HG03159 (cell line): ENCODE results near the gene DPP9.
"Not testable (repeated sequence)": the region's sequence is repeated elsewhere in the genome, so short reads cannot be mapped to it uniquely, and the experiment has no call there.

Source experiments
- ATAC-seq: cut with Tn5 transposase; IDR thresholded peaks from one replicate; pipeline ENCODE4 v1.9.1; 2021; ENCODE audit warnings: mild to moderate bottlenecking, moderate library complexity; ENCODE audit not compliant: unreplicated experiment

Gene DPP9

DNA sequence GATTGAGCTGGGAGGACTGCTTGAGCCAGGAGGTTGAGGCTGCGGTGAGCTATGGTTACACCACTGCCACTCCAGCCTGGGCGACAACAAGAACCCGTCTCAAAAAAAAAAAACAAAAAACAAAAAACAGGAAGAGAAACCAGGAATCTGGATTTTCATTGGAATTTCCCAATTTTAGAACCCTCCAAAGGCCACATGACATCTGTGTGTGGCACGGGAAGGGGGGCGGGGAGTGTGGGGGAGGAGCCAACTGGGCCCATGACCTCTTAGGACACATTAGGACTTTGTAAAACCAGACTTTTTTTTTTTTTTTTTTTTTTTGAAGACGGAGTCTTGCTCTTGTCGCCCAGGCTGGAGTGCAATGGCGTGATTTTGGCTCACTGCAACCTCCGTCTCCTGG lies 32.3 kb downstream of the DPP9 start:
- no peak for ATAC-seq

DNA sequence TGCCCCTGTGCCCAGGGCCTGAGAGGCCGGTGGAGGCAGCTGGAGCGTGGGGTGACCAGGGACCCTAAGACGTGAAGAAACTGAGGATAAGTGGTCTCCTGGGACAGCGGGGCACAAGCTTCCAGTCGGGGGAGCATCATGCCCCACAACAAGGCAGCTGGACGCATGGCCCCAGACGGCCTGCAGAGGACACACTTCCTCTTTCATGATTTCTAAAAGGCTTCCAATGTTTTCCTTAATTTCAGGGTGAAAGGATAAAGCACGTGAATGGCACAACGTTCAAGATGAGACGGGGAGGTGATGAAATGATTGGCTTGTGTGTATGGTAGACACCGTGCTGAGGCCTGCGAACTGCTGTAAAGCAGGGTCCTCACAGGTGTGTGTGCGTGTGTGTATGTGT lies 33.3 kb downstream of the DPP9 start:
- ATAC-seq = no peak

DNA sequence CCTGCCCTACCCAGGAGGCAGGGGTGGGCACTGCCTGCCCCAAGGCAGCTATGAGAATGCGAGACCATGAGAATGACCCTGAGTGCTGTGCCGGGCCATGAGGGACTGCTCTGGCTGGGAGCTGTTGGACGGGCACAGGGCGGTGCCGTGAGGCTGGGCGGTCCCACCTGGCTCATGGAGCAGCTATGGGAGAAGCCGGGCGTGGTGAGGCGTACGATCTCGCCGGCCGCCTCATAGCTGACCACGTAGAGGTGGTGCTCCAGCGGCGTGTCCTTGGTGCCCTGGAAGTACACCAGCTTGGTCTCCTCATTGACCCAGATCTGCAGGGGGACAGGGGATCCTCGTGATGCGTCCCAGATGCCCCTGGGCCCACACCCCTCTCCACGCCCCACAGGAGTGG lies 34.2 kb downstream of the DPP9 start:
- no peak for ATAC-seq

DNA sequence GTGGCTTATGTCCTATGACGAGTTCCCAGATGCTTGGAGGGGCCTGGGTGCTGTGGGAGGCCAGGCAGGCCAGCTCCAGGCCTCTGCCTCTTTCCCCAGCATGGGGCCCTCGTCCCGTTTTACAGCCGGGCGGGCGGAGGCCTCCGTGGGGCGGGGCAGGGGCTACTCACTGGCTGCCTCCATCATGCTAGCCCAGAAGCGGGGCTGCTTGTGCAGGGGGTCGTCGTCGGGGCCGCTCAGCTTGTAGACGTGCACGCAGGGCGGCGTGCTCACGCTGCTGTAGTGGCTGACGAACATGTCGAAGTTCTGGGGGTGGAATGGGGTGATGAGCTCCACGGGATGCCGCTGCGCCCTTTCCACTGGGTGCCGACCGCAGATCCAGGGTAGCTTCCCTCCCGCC lies 35.1 kb downstream of the DPP9 start:
- ATAC-seq = no peak

DNA sequence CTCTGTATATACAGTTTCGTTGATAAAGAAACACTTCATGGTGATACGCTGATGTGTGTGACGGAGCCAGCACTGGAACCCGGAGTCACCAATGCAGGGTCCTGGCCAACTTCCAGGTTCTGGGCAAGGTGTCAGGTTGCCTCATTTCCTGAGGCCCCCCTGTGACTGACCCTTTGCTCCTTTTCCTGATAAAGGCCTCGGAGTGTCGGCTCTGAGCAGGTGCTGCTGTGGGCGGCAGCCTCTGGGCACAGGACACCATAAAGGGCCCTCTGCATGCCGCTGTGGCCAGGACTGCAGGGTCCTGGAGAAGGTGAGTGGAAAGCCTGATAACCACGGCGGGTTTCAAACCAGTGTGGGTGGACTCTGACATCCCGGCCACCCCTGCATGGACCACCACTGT lies 36.2 kb downstream of the DPP9 start:
- ATAC-seq = no peak

DNA sequence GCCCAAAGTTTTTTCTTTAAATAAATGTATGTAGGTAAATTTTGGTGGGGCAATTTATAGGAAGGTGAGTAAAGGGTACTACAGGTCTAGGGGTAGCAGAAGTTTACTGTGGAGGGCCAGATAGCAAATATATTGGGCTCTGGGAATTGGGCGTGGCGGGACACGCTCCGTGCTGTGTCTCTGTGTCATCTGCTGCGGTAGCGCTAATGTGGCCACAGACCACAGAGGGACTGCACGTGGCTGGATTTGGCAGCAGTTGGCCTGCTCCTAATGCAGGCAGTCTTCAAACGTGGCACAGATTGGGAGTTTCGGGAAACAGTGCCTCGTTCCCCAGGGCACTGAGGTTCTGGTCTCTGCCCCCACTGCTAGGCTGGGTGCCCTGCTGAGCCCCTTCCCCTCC lies 36.9 kb downstream of the DPP9 start:
- ATAC-seq = no peak

DNA sequence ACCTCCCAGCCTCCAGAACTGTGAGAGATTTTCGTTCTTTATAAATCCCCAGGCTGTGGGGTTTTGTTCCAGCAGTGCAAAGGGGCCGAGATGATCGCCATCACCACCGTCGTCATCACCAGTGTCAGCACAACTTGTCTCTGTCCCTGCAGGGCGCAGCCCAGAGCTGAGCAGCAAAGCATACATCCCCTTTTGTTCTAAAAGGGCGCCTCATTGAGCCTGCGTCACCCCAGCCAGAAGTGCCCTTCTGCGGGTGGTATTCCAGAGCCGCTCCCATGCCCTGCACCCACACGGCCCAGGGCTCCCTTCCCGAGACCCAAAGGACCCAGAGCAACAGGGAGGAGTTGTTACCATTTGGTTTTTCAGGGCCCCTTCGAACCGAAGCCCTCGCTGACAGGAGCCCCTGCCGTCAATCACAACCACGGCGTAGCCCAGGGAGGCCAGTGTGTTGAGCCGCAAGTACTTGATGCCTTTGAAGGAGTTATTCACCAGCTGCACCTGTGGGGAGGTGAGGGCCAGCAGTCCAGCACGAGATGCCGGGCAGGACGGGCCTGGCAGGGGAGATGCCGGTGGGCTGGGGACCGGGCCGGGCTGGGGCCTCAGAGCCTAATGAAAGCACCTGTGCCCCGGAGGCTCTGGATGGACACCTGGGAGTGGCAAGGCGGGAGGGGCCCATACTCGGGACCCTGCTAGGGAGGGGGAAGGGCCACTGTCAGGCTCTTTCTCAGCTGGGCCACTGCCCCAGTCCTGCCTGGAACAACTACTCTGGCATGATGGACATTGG lies 39.1 kb downstream of the DPP9 start:
- no peak for ATAC-seq

DNA sequence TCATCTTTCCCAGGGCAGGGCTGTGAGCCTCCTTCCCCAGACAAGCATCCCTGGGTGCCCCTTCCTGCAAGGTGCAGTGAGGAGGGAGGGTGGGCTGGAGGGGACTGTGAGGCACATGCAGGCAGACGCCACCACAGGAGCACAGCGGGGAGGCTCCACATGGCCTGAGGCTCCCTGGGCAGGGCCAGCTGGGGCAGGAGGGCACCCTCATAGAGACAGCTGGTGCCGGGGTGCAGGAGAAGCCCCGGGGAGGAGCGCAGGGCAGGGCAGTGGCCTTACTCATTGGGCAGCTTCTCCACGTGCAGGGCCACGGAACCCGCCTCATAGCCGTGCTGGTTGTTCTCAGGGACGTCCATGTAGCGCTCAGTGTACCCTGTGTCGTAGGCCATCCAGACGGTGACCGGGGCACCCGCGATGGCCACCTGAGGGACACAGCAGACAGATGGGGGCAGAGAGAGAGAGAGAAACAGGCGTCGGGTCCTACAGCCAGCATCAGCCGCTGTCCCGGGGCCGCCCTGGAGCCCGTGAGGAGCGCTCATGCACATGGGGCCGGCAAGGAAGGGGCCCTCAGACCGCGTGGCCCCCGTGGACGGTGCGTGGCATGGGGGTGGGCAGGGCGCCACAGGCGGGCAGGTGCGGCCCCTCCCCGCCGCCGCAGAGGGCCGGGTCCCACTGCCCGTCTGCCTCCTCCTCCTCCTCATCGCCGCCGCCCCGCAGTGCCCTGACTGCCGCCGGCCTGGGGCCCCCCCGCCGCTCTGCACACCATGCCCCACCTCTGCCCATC lies 41.0 kb downstream of the DPP9 start:
- no peak for ATAC-seq

DNA sequence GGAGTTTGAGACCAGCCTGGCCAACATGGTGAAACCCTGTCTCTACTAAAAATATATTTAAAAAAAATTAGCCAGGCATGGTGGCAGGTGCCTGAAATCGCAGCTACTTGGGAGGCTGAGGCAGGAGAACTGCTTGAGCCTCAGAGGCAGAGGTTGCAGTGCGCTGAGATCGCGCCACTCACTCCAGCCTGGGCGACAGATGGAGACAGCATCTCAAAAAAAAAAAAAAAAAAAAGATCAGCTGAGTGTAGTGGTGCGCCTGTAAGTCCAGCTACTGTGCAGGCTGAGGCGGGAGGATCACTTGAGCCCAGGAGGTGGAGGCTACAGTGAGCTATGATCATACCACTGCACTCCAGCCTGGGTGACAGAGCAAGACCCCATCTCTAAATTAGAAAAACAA lies 43.6 kb downstream of the DPP9 start:
- not testable (repeated sequence) for ATAC-seq

DNA sequence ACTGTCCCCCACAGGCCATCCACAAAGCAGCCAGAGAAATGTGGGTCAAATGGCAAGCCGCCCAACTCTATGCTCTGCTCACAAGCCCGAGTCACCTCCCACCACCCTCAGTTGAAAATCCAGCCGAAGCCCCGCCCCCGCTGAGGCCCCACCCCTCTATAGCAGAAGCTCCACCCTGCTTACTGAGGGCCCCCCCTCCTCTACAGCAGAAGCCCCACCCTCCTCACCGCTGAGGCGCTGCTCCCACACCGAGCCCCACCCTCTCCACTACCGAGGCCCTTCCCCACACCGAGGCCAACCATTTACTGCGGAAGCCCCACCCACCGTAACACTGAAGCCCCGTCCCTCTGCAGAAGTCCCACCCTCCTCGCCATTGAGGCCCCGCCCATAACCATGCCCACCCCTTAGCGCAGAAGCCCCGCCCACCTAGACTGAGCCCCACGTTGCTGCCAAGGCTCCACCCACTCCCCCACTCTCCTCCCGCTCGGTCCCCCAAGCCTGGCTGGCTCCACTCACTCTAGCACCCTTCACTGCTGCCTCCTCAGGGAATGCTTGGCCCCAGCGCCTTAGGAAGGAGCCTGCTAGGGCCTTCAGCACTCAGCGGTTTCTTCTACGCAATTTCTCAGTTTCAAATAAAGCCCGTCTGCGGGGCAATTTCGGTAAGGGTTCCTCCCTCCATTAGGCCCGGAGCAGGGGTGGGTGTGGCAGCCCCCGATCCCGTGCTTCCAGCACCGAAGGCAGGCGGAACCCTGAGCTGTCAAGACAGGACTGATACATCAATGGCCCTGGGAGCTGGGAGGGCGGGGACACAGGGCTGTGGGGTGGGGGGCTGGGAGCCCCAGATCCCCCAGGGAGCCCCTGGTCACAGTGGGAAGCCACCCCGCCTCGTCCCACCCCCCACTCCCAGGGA lies 44.5 kb downstream of the DPP9 start:
- ATAC-seq = no peak

DNA sequence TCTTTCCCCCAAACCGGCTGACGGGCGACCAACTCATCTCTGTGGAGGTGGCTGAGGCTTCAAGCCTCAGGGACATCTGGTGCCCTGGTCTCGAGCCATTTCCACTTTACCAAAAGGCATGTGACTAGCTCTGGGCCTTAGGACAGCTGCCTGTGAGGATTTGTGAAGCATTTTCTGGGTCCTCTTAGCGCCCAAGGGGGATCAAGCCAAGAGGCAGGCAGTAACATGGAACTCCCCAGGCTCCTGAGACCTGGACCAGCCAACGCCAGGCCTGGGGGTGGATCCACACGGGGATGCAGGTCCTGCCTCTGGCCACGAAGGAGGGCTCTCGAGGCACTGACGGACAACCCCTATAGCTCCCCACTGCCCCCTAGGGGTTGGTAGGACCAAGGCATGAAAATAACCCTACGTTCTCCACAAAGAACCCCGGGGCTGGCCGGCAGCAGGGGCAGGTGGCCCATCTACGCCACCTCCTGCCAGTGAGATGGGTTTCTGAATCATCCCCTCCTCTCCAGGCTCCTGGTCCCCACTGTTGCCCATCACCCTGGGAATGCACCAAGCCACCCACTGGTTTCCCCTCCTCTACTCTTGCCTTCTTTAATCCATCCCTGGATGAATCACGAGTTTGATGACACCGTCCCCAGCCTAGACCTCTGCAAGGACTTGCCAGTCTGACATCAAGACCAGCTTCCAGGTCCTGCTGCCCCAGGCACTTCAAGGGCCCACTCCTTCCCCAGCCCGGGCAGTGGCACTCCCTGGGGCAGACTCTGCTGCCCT lies 46.5 kb downstream of the DPP9 start:
- ATAC-seq = no peak

DNA sequence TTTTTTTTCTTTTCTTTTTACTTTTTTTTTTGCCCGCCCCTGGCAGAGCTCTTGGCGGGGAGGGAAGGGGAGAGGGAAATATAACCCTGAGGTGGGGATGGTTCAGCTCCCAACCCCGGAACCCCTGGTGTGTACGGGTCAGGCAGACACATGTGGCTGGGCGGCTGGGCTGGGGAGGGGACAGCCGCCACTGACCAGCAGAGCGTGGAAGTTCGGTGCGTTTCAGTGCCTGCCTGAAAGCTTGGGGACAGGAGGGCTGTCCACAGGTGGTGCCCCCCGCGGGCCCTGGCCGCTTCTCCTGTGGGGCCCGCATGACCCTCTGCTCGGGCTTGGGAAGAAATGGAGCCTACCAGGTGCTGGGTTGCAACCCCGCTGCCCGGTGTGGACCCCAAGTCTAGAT lies 48.3 kb downstream of the DPP9 start:
- ATAC-seq = no peak

DNA sequence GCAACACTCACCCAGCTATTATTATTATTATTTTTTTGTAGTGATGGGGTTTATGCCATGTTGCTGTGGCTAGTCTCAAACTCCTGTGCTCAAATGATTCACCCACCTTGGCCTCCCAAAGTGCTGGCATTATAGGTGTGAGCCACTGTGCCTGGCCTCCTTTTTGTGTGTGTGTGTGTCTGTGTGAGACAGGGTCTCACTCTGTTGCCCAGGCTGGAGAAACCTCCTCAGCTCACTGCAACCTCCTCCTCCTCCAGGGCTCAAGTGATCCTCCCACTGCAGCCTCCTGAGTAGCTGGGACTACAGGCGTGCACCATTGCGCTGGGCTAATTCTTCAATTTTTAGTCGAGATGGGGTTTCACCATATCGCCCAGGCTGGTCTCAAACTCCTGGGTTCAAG lies 49.9 kb downstream of the DPP9 start:
- ATAC-seq = no peak

DNA sequence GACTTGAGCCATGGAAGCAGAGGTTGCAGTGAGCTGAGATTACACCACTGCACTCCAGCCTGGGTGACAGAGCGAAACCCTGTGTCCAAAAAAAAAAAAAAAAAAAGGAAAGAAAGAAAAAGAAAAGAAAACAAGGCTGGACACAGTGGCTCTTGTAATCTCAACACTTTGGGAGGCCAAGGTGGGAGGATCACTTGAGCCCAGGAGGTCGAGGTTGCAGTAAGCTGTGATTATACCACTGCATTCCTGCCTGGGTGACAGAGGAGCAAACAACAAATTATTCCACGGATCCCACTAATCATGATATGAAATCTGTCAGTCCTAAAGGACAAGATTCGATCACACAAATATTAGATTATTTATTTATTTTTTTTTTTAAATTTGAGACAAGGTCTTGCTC lies 50.4 kb downstream of the DPP9 start:
- ATAC-seq = no peak

DNA sequence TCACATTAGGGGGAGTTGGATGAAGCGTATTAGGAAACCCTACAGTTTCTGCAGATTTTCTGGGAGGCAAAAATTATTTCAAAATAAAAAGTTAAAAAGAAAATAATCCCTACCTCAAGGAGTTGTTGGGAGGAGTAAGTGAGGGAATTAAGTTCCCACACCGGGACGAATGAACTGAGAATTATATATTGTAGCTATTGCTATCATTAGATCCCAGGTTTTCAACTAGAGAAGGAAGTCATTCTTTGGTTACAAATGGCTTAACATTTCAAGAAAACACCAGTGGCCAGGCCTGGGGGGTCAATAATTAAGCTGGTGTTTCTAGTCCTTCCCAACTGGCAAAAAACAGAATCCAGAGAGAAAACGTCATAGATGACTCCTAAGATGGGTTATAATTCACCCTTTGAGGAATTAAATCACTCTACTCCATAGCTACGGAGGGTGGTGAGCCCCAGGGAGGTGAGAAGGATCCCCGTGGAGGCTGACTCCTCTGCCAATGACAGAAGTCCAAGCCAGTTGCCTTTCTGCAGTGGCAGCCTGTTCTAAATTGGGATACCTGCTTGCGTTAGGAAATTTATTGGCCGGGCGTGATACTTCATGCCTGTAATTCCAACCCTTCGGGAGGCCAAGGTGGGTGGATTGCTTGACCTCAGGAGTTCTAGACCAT lies 52.3 kb downstream of the DPP9 start:
- ATAC-seq = no peak

DNA sequence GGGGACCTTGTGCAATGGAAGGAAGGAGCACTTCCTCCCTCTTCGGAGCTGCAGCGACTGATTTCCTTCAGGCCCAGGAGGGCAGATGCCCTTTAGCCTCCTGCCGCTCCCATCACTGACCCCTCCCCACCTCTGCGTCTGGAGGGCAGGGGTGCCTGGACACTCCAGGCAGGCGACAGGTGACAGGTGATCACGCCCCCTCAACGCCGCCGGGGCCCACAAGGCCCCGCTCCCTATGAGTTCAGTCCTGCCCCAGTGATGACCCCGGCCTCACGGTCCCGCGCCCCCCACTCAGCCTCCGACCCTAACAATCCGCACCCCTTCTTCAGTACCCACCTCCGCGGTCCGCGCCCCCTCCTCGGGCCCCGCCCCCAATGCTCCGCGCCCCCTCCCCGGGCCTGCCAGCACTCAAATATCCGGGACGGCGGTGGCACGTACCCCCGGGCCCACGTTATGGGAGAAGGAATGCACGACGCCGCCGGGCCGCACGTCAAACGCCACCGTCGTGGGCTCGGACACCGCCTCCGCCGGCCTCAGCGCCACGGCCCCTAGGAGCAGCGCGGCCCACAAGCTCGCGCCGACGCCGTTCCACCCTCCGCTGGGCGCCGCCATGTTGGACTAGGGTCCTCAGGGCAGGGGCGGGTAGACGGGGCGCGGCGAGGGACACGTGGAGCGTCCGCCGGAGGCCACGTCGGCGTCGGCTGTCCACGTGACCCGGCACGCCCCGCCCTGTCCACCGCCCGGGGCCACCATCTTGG lies 53.7 kb downstream of the DPP9 start, which contains the start of gene MYDGF:
MYDGF (minus strand) TSS at position 620 of the 758 bp plus-strand sequence; CDS start at position 612, 8 bp downstream.
- ATAC-seq = peak; percentile 86

DNA sequence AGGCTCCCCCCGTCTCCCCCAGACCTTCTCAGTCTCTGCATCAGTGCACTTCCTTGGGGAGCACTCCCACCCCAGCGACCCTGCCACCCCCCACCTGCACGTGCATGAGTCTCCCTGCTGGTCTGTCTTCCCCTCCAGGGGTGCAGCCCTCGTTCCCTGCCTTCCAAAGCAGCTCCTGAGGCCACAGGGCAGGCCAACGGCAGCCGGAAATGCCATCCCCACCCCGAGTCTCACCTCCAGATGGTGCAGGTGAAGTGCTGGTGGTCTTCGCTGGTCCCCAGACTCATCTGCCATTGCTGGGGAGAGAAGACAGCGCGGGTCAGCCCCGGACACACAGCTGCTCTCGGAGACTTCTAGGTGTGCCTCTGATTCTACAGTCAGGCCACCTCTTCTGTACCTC lies 59.0 kb downstream of the DPP9 start:
- ATAC-seq = no peak

DNA sequence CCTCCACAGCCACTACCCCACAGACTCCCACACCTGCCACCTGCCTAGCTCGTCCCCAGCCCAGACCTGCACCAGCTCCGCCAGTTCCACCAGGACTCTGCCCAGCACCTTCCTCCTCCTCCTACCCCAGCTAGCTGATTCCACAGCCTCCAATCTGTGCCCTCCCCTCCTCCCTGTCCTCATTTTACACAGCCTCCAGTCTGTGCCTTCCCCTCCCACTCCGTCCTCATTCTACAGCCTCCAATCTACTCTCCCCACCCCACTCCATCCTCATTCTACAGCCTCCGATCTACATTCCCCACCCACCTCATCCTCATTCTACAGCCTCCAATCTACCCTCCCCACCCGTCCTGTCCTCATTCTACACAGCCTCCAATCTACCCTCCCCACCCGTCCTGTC lies 60.8 kb downstream of the DPP9 start:
- no peak for ATAC-seq

DNA sequence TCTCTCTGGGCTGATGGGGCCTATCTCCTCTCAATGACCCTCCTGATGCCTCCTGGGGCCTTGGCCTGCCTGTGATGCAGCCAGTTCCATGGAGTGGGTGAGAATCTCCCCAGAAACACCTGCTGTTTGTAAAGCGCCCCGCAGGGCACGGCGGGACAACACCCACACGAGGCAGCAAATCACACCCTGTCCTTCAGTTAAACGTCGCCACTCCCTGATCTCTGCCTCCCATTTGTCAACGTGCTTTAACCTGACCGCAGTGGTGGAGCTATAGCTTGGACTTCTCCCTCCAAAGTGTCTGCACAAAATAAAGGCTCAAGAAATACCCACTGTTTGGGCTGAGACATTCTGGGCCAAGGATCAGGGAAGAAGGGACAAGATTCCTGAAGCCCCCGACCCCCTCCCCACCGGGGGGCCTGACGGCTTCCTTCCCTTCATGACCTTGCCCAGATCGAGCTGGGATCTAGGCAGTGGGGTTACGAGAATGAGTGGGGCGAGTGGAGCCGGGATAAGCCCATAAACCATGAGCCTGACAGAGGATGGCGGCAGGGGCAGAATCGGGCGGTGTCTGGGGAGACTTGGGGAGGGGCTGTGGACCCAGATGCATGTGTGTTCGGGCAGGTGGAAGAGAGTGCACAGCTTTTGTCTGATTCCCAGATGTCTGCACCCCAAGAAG lies 61.5 kb downstream of the DPP9 start:
- no peak for ATAC-seq
